GM18517 (cell line): ENCODE results near the gene TXNRD2.
"Not testable (repeated sequence)": the region's sequence is repeated elsewhere in the genome, so short reads cannot be mapped to it uniquely, and the experiment has no call there.

Experiments
- ATAC-seq: cut with Tn5 transposase; IDR thresholded peaks from one replicate; pipeline ENCODE4 v1.9.1; 2021; ENCODE audit warnings: mild to moderate bottlenecking, moderate library complexity; ENCODE audit not compliant: unreplicated experiment

TXNRD2 gene

DNA sequence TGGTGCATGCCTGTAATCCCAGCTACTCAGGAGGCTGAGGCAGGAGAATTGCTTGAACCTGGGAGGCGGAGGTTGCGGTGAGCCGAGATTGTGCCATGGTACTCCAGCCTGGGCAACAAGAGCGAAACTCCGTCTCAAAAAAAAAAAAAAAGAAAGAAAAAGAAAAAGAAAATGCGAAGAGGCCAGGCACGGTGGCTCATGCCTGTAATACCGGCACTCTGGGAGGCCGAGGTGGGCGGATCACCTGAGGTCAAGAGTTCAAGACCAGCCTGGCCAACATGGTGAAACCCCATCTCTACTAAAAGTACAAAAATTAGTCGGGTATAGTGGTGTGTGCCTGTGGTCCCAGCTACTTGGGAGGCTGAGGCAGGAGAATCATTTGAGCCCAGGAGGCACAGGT, 15.6 kb downstream of the TXNRD2 start:
- not testable (repeated sequence) for ATAC-seq

DNA sequence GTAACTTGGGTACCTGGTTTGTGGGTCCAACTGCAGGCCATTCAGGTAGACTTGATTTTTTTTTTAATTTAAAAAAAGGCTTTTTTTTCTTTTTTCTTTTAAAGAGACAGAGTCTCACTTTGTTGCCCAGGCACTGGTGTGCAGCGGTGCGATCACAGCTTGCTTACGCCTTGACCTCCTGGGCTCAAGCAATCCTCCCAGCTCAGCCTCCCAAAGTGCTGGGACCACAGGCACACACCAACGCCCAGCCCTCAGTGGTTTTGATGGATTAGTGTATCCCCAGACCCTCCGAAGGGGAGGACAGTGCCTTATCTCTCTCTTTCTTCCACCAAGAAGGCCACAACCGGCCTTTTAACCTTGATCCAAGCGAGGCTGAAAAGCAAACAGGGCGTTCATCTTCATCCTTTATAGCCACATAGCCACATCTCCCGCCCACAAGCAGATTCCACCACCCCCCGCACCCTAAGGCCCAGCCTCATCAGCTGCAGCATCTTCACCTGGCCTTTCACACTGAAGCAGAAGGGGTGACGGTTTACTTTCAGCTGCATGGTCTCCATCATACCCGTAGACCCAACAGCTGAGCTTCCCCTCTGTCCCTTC, 17.6 kb downstream of the TXNRD2 start:
- no peak for ATAC-seq

DNA sequence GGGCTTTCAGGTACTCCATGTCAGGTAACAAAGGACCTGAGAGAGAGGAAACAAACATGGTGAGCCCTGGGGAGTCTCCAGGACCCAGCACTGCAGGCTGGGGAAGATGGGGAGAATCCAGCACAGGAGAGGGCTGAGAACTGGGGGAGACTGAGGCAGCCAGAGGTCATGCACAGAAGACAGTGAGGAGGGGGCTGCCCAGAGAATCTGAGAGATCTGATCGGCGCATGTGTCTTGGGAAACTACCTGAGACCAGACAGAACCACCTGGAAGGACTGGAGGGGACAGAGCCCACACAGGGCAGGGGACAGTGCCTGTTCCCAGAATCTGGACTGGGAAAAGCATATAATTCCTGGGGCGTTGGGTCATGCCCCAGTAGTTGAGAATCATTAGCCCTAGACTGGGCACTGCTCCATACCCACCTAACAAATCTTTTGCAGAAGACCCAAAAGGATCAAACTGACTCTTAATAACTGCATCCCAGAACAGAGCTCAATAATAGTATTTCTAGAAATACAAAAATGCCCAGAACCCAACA, 20.0 kb downstream of the TXNRD2 start:
- ATAC-seq: no peak

DNA sequence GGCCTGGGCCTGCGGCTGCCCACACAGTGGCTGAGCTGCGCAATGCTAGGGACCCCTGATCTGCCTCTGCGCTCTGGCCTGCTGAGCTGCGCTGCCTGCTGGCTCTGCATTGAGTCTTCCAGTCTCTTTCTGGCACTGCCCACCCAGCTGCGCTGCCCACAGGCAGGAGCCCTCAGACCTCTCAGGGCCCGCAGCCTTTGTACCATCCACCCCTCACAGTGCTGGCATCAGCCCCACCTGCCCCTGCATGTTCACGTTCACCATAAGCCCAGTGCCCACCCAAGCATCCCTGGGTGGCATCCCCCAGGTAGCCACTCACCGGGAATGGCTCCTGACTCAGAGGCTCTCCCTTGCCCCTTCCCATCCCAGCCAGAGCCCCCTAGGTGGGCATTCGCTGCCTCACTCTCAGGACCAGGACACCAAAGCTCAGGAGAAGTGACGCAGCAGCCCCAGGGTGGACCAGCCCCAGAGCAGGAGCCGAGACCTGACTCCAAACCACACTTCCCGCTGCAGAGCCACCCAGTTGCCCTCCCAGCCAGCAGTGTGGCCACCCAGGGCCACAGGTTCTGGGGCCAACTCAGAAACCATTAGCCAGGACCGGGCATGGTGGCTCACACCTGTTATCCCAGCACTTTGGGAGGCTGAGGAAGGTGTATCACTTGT, 21.8 kb downstream of the TXNRD2 start:
- ATAC-seq: no peak

GRCh38 chr22:19918332-19919106, 23.1 kb downstream of the TXNRD2 start:
- no peak for ATAC-seq

GRCh38 chr22:19917389-19918138, 24.1 kb downstream of the TXNRD2 start:
- no peak for ATAC-seq

GRCh38 chr22:19916941-19917340, 24.7 kb downstream of the TXNRD2 start:
- ATAC-seq: no peak

- ATAC-seq: no peak
These were observed 25.6 kb downstream of the TXNRD2 start for GRCh38 chr22:19916006-19916405.

- no peak for ATAC-seq
These were observed 26.2 kb downstream of the TXNRD2 start for GRCh38 chr22:19915287-19915954.

- no peak for ATAC-seq
These were observed 27.2 kb downstream of the TXNRD2 start for GRCh38 chr22:19914201-19914943.

DNA sequence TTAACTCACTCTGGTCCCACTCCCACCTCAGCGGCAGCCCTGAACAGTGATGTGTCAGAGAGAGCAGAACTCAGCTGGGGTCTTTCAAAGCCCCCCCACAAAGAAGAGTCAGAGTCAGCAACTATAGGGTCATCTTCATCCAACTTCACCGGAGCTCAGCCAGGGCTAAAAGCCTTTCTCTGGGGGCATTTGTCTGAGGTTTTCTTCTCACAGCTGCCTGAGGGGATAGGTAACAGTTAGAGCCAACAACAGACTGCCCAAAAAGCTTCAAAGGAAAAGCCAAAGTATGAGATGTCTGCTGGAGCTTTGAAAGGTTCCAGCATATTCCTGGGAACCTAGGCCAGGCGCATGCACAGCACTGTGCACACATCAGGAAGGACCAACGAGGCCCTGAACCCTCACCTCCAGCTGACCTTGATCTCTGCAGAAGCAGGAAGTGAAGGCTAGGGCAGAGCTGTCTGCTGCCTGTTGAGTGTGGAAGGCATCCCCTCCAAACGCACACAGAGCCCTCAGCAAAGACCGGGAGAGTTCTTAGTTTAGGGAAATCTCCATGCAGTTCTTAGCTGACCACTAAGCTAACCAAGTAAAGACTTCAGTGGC, 28.2 kb downstream of the TXNRD2 start:
- ATAC-seq: no peak

GRCh38 chr22:19912271-19912999, 29.2 kb downstream of the TXNRD2 start:
- no peak for ATAC-seq

DNA sequence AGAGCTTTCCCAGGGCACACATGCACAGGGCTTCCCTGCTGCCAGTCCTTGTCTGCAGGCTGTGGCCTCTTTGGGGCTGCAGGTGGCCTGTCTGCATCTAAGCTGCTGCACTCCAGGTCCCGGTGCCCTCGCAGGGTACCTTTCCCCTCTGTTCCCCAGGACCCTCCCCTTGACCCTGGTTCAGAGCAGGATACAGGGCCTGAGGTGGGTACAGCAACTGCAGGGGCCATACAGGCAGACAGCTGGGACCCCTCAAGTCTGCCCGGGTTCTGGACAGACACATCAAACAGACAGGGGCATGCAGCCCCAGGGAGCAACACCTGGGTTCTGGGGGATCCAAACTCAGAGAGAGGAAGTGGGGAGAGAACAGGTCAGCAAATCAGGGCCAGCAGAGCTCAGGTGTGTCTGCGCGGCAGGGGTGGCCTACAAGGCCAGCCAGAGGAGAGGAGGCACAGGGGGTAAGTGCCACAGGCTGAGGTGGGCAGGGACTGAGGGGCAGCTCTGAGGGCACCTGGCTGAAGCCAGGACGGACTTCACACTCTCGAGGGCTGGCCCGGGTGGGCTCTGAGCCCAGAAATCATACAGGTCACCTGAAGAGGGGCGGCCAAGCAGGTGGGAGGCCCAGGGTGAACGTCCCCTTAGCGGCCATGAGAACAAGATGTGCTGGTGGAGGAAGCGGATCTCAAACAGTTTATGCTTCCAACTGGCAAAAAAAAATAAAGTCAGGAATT, 29.9 kb downstream of the TXNRD2 start:
- no peak for ATAC-seq

DNA sequence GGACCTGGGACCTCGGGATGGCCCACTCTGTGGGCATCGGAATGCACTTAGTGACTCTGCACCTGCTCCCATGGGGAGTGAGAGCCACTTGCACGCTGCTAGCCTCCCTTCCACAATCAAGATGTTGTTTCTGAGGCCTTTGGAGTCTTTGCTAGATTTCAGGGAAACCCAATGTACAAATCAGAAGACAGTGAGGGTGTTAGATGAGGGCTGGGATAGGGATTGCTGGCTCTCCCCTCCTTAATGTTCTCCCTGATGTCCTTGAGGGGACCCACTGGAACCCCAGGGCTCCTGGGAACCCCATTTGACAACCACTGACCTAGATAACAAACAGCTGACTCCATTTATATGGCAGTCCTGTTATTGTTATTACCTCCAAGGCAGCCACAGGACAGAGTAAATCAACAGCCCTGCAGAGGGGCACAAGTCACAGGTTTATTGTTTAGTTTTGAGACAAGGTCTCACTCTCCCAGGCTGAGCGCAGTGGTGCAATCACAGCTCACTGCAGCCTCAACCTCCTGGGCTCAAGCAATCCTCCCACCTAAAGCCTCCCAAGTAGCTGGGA, 31.4 kb downstream of the TXNRD2 start:
- no peak for ATAC-seq

GRCh38 chr22:19909350-19910179, 32.1 kb downstream of the TXNRD2 start:
- ATAC-seq: no peak

GRCh38 chr22:19907902-19908301, 33.7 kb downstream of the TXNRD2 start:
- ATAC-seq: not testable (repeated sequence)

- not testable (repeated sequence) for ATAC-seq
These were observed 34.8 kb downstream of the TXNRD2 start for GRCh38 chr22:19906864-19907263.
